ENCODE measurements around the gene DUOXA1.
"Not testable (repeated sequence)": the region's sequence is repeated elsewhere in the genome, so short reads cannot be mapped to it uniquely, and the experiment has no call there.

The DUOXA1 gene

DNA sequence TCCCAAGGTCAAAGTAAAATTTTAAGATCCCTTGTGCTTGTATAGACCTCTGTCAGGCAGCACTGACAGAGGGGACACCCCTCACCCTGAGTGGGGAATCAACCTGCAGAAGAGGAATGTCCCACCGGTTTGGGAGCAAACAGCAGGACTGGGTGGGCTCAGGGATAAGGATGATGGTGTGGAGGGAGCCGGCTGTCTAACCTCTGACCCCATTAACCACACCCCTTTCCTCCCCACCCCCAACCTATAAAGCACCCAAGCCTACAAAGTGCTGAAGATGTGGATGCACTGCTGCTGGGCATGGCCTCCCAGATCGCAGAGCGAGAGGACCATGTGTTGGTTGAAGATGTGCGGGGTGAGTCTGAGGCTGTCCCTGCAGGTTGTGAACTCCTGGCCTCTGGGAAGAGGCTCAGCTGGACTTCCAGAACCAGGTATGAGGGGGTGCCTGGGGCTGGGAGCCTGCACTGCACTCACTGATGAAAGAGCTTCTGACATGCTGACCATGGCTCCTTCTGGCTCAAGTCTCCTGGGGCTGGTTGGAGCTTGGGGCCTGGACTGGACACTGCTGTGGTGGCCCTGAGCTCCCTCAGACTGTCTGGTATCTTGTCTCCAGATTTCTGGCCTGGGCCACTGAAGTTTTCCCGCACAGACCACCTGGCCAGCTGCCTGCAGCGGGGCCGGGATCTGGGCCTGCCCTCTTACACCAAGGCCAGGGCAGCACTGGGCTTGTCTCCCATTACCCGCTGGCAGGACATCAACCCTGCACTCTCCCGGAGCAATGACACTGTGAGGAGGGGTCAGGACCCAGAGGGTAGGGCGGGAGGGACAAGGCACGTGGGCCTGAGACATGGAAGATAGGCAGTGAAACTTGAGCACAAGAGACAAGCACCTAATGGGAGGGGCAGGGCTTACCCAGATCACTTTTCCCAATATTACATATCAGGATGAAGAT lies 9.4 kb upstream of the DUOXA1 start:
- TF ChIP-seq, protein P1, sequence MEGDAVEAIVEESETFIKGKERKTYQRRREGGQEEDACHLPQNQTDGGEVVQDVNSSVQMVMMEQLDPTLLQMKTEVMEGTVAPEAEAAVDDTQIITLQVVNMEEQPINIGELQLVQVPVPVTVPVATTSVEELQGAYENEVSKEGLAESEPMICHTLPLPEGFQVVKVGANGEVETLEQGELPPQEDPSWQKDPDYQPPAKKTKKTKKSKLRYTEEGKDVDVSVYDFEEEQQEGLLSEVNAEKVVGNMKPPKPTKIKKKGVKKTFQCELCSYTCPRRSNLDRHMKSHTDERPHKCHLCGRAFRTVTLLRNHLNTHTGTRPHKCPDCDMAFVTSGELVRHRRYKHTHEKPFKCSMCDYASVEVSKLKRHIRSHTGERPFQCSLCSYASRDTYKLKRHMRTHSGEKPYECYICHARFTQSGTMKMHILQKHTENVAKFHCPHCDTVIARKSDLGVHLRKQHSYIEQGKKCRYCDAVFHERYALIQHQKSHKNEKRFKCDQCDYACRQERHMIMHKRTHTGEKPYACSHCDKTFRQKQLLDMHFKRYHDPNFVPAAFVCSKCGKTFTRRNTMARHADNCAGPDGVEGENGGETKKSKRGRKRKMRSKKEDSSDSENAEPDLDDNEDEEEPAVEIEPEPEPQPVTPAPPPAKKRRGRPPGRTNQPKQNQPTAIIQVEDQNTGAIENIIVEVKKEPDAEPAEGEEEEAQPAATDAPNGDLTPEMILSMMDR (IDR thresholded peaks at IDR 0.05; ENCODE audit: low read depth, low read length, missing control alignments), result no peak
- no peak overlapping the region for H3K4me3 ChIP-seq (ENCODE audit: low read depth, low read length)
- no peak for DNase-seq (ENCODE audit: low read depth)

DNA sequence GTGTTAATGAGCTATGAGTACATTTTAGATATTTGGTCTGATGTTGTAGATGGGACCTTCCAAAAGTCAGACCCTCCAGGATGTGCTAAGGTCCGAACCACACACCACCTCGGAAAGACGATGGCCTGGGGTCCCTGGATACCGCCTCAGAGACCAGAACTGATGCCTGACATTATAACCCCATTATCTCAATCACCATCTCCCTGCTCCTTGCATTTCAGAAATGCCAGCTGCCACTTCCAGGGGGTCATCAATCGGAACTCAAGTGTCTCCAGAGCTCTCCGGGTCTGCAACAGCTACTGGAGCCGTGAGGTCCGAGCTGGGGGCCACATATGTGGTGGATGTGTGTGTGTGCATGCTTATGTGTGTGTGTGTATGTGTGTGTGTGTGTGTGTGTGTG lies 8.0 kb upstream of the DUOXA1 start:
- H3K4me3 ChIP-seq (ENCODE audit: low read depth, low read length), result no peak overlapping the region
- TF ChIP-seq, protein P1 (IDR thresholded peaks at IDR 0.05; ENCODE audit: low read depth, low read length, missing control alignments), result no peak
- no peak for DNase-seq (ENCODE audit: low read depth)

DNA sequence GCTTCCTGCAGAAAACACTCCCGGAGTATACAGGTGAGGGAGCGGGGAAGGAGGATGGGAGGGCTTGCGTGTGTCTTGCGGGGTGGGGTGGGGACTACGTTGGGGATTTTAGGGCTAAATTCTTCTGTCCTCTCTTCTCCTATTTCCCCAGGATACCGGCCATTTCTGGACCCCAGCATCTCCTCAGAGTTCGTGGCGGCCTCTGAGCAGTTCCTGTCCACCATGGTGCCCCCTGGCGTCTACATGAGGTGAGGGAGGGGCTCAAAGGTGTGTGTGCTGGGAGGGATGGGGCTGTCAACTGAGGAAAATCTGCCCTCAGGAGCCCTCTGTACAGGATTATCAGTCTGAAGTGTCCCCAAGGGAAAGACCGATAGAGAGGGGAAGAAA lies 6.7 kb upstream of the DUOXA1 start:
- TF ChIP-seq, protein P1 (IDR thresholded peaks at IDR 0.05; ENCODE audit: low read depth, low read length, missing control alignments), result peak; percentile 18
- no peak for DNase-seq (ENCODE audit: low read depth)
- H3K4me3 ChIP-seq (ENCODE audit: low read depth, low read length), result no peak overlapping the region

DNA sequence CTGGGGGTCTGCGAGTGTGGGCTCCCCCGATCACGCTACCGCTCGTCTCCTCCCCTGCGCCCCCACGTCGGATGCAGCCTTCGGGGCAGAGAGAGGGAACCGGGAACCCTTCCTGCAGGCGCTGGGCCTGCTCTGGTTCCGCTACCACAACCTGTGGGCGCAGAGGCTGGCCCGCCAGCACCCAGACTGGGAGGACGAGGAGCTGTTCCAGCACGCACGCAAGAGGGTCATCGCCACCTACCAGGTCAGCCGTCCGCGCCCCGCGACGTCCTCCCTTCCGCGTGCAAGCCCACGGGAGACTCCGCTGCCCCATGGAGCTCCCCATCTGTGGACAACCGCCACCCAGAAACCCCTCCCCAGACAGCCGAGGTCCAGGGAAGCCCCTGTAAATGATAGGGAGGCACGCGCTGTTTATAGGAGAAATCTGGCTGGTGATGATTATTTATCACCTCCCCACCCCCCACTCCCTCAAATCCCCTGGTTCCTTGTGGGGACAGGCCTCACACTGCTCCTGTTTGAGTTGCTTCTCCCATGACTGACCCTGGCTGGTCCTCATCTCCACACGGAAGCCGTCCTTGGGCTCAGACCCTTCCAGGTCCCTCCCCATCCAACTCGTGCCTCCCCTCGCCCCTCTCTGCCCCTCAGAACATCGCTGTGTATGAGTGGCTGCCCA lies 6.2 kb upstream of the DUOXA1 start:
- DNase-seq (ENCODE audit: low read depth); H3K4me3 ChIP-seq (ENCODE audit: low read depth, low read length): not testable (repeated sequence)

DNA sequence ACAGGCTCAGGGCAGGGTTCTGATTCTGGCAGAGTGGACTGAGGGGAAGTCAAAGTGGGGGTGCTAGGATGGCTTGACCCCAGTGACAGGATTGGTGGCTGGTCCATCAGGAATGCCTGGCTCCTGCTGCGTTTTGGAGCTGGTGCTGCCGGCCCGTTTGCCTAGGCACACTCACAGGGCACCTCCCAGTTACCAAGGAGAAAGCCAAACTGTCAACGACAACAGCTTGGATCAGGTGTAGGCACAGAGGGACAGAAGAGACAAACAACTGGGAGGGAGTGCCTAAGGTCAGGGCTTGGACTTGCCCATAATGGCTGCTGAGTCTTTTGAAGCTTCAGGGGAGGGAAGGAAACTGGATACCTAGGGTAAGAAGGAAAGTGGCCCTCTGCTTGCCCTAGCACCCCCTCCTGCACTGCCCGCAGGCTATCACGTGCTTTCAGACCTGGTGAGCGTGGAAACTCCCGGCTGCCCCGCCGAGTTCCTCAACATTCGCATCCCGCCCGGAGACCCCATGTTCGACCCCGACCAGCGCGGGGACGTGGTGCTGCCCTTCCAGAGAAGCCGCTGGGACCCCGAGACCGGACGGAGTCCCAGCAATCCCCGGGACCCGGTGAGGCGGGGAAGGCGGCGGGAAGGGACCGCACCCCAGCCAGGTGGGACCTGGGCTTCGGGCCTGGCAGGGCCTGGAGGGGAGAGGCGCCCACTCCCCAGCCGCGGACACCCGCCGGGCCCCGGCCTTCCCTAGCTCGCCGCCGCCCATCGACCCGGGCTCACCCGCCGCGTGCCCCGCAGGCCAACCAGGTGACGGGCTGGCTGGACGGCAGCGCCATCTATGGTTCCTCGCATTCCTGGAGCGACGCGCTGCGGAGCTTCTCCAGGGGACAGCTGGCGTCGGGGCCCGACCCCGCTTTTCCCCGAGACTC lies 5.3 kb upstream of the DUOXA1 start:
- DNase-seq (ENCODE audit: low read depth), result no peak
- TF ChIP-seq, protein P1 (IDR thresholded peaks at IDR 0.05; ENCODE audit: low read depth, low read length, missing control alignments), result no peak
- no peak overlapping the region for H3K4me3 ChIP-seq (ENCODE audit: low read depth, low read length)

DNA sequence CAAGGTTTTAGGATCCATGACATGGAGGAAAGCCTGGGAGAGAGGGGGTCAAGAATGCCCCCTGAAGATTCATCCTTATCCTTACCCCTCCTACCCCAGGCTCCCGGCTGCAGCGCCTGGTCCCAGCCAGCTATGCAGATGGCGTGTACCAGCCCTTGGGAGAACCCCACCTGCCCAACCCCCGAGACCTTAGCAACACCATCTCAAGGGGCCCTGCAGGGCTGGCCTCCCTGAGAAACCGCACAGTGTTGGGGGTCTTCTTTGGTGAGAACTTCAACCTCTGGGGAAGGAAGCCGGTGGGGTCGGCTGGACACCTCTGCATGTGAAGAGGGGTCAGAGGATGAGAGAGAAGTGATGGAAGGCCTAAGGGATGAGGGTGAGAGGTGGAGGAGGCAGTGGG lies 4.4 kb upstream of the DUOXA1 start:
- DNase-seq (ENCODE audit: low read depth), result no peak
- no peak overlapping the region for H3K4me3 ChIP-seq (ENCODE audit: low read depth, low read length)
- TF ChIP-seq, protein P1 (IDR thresholded peaks at IDR 0.05; ENCODE audit: low read depth, low read length, missing control alignments), result no peak

DNA sequence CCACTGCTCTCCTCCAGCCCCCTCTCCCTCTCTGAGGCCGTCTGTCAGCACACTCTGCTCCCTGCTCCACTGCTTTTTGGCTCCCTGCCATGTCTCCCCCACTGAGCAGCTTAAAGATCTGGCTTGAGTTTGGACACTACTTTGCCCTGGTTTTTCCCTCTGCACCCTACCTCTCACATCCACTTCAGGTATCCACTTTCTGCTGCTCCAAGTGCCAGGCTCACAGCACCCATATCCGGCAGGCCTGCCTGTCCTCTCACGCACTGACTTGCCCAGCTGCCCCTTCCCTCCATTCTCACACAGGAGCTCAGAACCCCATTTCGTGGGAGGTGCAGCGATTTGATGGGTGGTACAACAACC lies 3.9 kb upstream of the DUOXA1 start:
- no peak for DNase-seq (ENCODE audit: low read depth)
- H3K4me3 ChIP-seq (ENCODE audit: low read depth, low read length), result no peak overlapping the region
- TF ChIP-seq, protein P1 (IDR thresholded peaks at IDR 0.05; ENCODE audit: low read depth, low read length, missing control alignments), result no peak
